C4-2B (cell line): ENCODE measurements around the gene MIOX.

Source experiments
- H3K27ac ChIP-seq: fragments of 450-650 bp; 2 replicates; pipeline ENCODE4 v1.5.1; 2017
- CTCF ChIP-seq: fragments of 450-650 bp; conservative IDR thresholded peaks from 2 replicates; pipeline ENCODE4 v1.5.1; 2017; ENCODE audit warnings: mild to moderate bottlenecking
- ZFX ChIP-seq: fragments of 450-650 bp; IDR thresholded peaks from 2 replicates; pipeline ENCODE4 v1.6.1; 2017

MIOX gene

GRCh38 chr22:50526108-50526833, 39.6 kb downstream of the MIOX start:
- peak; percentile 84 for TF ChIP-seq CTCF
- TF ChIP-seq ZFX = peak; percentile 72

GRCh38 chr22:50526834-50527801, 40.5 kb downstream of the MIOX start:
- TF ChIP-seq CTCF (no peak), ZFX (no peak)
- peak overlapping the region; percentile 98 for H3K27ac ChIP-seq

More at GRCh38 chr22:50526108-50526833, 39.6 kb downstream of the MIOX start:
- peak overlapping the region; percentile 98 for H3K27ac ChIP-seq

GRCh38 chr22:50527921-50528681, 41.4 kb downstream of the MIOX start:
- H3K27ac ChIP-seq = peak overlapping the region; percentile 98
- TF ChIP-seq CTCF (no peak), ZFX (no peak)

DNA sequence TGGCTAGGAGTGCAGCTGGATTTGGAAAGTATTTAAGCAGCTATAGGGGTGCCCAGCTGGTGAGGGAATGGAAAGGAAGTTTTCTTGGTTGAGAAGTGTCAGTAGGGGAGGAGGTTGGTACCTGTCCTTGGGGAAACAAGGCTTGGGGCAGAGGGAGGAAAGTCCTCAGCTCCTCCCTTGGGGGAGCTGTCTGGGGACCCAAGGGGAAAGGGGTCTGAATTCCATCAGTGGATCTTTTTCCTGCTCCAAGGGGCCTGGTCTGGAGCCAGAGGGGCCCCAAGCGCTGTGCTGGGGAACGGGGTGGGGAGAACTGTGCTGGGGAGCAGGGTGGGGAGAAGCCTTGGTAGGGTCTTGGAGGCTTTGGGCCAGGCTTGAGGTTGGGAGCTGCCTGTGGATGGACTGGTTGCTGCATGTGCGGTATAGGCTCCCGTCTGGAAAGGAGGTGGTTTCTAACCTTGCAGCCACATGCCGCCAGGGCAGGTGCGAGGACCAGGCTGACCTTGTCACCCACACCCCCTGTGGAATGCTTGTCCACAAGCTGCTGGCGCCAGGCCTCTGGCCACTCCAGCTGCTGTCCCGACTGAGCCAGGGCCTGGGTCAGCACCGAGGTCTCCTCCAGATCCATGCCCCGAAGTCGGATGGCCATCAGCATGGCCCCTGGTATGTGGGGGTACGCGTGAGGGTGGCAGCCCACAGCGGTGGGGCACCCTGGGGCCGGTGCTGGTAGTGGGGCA, 42.2 kb downstream of the MIOX start:
- peak overlapping the region; percentile 98 for H3K27ac ChIP-seq
- TF ChIP-seq CTCF (no peak), ZFX (no peak)

GRCh38 chr22:50529416-50529896, 42.8 kb downstream of the MIOX start:
- TF ChIP-seq CTCF = no peak
- TF ChIP-seq ZFX = no peak
- H3K27ac ChIP-seq = peak overlapping the region; percentile 98

GRCh38 chr22:50529897-50530579, 43.4 kb downstream of the MIOX start, which contains the start of gene TYMP:
TYMP (minus strand) TSS chr22:50530012; CDS start chr22:50529709, 303 bp downstream.
- peak within 1 kb of the TSS; percentile 98 for H3K27ac ChIP-seq

More at GRCh38 chr22:50529897-50530579, 43.4 kb downstream of the MIOX start, which contains the start of gene TYMP:
- TF ChIP-seq ZFX = peak; percentile 65; the same call in 1 of the 2 replicates
- TF ChIP-seq CTCF = no peak
